Measurements from ENCODE around the gene YBX1.
"Not testable (repeated sequence)": the region's sequence is repeated elsewhere in the genome, so short reads cannot be mapped to it uniquely, and the experiment has no call there.

The YBX1 gene

GRCh38 chr1:42748461-42749410, 66.5 kb downstream of the YBX1 start:
- DNase-seq (ENCODE audit: low read depth) = no peak

- DNase-seq (ENCODE audit: low read depth) = no peak
Observed at GRCh38 chr1:42750041-42750440, 67.8 kb downstream of the YBX1 start.

GRCh38 chr1:42751511-42752070, 69.4 kb downstream of the YBX1 start:
- not testable (repeated sequence) for DNase-seq (ENCODE audit: low read depth)

- DNase-seq (ENCODE audit: low read depth) = no peak
Observed at GRCh38 chr1:42752284-42752683, 70.1 kb downstream of the YBX1 start.

GRCh38 chr1:42753070-42753469, 70.9 kb downstream of the YBX1 start:
- no peak for DNase-seq (ENCODE audit: low read depth)

Data from stimulated activated CD8-positive, alpha-beta memory T cell treated with anti-CD3 and anti-CD28 coated beads, Interleukin-15, amount 100 ng/mL, for 1 hour (primary cell).